Skeletal muscle cell (primary cell): Measurements from ENCODE around the gene KRTAP10-5.
"Not testable (repeated sequence)": the region's sequence is repeated elsewhere in the genome, so short reads cannot be mapped to it uniquely, and the experiment has no call there.

Experiments
- DNase-seq: peaks from one replicate; pipeline ENCODE4 v3.0.0-alpha.2; 2010; ENCODE audit warnings: low read depth
- H3K4me3 ChIP-seq: 2 replicates; pipeline ENCODE4 v1.5.1; 2011; ENCODE audit warnings: low read depth, mild to moderate bottlenecking, control low read depth, low read length, moderate library complexity

The KRTAP10-5 gene

GRCh38 chr21:44612029-44612486, 31.7 kb upstream of the KRTAP10-5 start, which contains the start of gene KRTAP10-8:
Gene KRTAP10-8 (plus strand): TSS chr21:44612079. CDS start chr21:44612101, 22 bp downstream.
- H3K4me3 ChIP-seq = no peak within 1 kb of the TSS
- no peak for DNase-seq

- H3K4me3 ChIP-seq = no peak overlapping the region
- DNase-seq = no peak
Measured at GRCh38 chr21:44611551-44611950, 31.1 kb upstream of the KRTAP10-5 start.

GRCh38 chr21:44610157-44610843, 29.9 kb upstream of the KRTAP10-5 start:
- H3K4me3 ChIP-seq, DNase-seq: not testable (repeated sequence)

- no peak overlapping the region for H3K4me3 ChIP-seq
- DNase-seq = no peak
Measured at GRCh38 chr21:44609193-44609592, 28.8 kb upstream of the KRTAP10-5 start.

GRCh38 chr21:44606495-44606894, 26.1 kb upstream of the KRTAP10-5 start:
- DNase-seq = no peak

GRCh38 chr21:44603911-44604310, 23.5 kb upstream of the KRTAP10-5 start:
- DNase-seq = no peak
- no peak overlapping the region for H3K4me3 ChIP-seq

More at GRCh38 chr21:44606495-44606894, 26.1 kb upstream of the KRTAP10-5 start:
- no peak overlapping the region for H3K4me3 ChIP-seq

GRCh38 chr21:44603109-44603875, 22.9 kb upstream of the KRTAP10-5 start:
- H3K4me3 ChIP-seq = no peak overlapping the region
- DNase-seq = no peak

GRCh38 chr21:44602463-44602850, 22.1 kb upstream of the KRTAP10-5 start:
- H3K4me3 ChIP-seq = no peak overlapping the region
- no peak for DNase-seq

GRCh38 chr21:44601596-44602462, 21.4 kb upstream of the KRTAP10-5 start:
- no peak for DNase-seq
- H3K4me3 ChIP-seq = no peak overlapping the region

GRCh38 chr21:44601091-44601490, 20.7 kb upstream of the KRTAP10-5 start:
- H3K4me3 ChIP-seq, DNase-seq: not testable (repeated sequence)

- DNase-seq, H3K4me3 ChIP-seq: not testable (repeated sequence)
Measured at GRCh38 chr21:44600118-44600978, 19.9 kb upstream of the KRTAP10-5 start, which contains the start of gene KRTAP10-7. Gene KRTAP10-7 (plus strand): TSS chr21:44600597. CDS start chr21:44600622, 25 bp downstream.

GRCh38 chr21:44599264-44600029, 19.0 kb upstream of the KRTAP10-5 start:
- DNase-seq = no peak
- H3K4me3 ChIP-seq = no peak overlapping the region

GRCh38 chr21:44598061-44598460, 17.7 kb upstream of the KRTAP10-5 start:
- H3K4me3 ChIP-seq = no peak overlapping the region
- DNase-seq = no peak

GRCh38 chr21:44596068-44596725, 15.8 kb upstream of the KRTAP10-5 start:
- DNase-seq = no peak
- H3K4me3 ChIP-seq = no peak overlapping the region

GRCh38 chr21:44595524-44595923, 15.1 kb upstream of the KRTAP10-5 start:
- no peak overlapping the region for H3K4me3 ChIP-seq
- DNase-seq = no peak

- no peak overlapping the region for H3K4me3 ChIP-seq
- no peak for DNase-seq
Measured at GRCh38 chr21:44594406-44594916, 14.1 kb upstream of the KRTAP10-5 start.
